Measurements from ENCODE around the gene GCH1.
A peak's percentile ranks its signal among the peaks of the same experiment; 100 is the strongest.
"Not testable (repeated sequence)": the region's sequence is repeated elsewhere in the genome, so short reads cannot be mapped to it uniquely, and the experiment has no call there.

Gene GCH1

GRCh38 chr14:54902521-54903420 lies at the start of gene GCH1:
Gene GCH1, minus strand, starts transcription at chr14:54902826. Its CDS starts 163 bp downstream, at chr14:54902663.
- peak; percentile 90 to 95 (median 93) for DNase-seq

DNA sequence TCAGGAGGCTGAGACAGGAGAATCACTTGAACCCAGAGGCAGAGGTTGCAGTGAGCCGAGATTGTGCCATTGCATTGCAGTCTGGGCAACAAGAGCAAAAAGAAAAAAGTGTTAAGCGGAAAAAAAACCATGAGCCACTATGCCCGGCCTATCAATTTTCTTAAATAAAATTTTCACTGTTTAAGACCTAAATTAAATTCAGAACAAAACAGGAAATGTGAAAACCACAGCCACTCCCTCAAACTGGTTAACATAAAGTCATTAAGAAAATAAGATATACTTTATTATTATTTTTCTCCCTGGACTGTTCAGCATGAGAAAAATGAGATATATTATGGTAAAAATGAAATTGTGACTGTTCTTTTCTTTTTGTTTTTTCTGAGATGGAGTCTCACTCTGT lies 44.6 kb upstream of the GCH1 start:
- no peak for DNase-seq

- no peak for DNase-seq
Measured at GRCh38 chr14:54946500-54946899, 43.9 kb upstream of the GCH1 start.

DNA sequence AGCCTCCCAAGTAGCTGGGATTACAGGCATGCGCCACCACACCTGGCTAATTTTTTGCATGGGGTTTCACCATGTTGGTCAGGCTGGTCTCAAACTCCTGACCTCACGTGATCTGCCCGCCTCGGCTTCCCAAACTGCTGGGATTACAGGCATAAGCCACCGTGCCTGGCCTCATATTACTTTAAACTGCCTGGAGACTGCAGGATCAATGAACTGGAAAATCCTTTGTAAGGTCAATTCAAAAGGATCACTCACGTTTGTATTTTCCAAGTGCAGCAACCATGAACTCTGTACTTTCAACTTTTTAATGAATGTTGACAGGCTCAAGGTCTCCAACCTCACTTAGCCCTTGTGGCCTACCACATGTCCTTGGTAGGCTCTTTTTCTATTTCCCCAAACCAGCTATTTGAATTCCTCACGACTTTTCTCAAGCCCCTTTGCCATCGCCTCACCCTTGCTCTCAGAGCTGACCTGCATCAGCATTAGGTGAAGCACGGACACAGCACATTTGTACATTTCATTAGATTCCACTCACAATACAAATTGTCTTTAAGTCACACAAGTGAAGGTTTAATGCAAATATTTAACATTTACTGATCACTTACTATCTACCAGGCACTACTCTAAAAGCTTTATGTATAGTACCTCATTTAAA lies 42.2 kb upstream of the GCH1 start:
- no peak for DNase-seq

GRCh38 chr14:54942913-54943312 lies 40.3 kb upstream of the GCH1 start:
- DNase-seq, result peak; percentile 24 to 31 (median 26)

DNA sequence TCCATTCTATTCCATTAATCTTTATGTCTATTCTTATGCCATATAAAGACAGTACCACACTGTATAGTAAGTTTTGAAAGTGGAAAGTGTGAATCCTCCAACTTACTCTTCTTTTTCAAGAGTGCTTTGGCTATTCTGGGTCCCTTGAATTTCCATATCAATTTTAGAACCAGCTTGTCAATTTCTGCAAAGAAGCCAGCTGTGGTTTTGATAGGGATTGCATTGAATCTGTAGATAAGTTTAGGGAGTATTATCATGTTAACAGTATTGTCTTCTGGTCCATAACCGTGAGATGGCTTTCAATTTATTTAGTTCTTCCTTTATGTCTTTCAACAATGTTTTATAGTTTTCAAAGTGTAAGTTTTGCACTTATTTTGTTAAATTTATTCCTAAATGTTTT lies 34.2 kb upstream of the GCH1 start:
- DNase-seq, result no peak

DNA sequence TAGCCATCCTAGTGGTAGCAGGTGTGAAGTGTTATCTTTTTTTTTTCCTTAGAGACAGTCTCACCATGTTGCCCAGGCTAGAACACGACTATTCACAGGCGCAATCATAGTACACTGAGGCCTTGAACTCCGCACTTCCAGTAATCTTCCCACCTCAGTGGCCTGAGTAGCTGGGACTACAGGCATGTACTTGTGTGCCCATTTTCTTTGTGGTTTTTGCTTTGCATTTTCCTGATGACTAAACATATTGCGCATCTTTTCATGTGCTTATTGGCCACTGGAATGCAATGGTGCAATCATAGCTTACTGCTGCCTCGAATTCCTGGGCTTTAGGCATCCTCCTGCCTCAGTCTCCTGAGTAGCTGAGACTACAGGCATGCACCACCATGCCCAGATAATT lies 33.3 kb upstream of the GCH1 start:
- DNase-seq, result no peak

- no peak for DNase-seq
Measured at GRCh38 chr14:54935100-54935499, 32.5 kb upstream of the GCH1 start.

- DNase-seq, result no peak
Measured at GRCh38 chr14:54933006-54933405, 30.4 kb upstream of the GCH1 start.

DNA sequence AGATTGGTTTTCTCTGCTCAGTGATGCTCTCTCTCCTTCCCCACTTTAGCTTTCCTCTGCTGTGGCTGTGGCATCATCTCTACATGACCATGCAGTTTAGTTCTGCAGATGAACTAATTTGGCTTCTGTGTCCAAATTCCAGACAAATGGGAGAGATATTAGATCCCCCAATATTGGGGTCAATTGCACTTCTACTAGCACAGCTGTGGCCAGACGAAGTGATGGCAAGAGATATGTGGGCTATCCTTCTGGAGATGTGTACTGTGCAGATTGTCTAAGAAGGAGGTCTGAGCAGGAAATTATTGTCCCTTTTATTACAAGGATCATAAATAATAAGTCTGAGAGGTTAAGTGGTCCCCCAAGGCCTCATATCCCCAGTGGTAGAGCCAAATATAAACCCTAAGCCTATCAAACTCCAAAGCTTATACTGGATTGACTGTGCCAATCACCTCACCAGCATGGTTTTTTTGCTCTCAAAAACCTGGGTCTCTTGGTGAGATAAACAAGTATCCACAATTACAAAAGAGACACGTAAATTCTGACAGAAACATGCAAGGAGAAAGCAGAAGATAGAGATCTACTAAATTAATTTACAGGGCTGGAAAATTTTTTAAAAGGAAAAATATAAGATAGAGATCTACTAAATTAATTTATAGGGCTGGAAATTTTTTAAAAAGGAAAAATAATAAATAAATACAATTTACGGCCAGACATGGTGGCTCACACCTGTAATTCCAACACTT lies 29.1 kb upstream of the GCH1 start:
- no peak for DNase-seq

DNA sequence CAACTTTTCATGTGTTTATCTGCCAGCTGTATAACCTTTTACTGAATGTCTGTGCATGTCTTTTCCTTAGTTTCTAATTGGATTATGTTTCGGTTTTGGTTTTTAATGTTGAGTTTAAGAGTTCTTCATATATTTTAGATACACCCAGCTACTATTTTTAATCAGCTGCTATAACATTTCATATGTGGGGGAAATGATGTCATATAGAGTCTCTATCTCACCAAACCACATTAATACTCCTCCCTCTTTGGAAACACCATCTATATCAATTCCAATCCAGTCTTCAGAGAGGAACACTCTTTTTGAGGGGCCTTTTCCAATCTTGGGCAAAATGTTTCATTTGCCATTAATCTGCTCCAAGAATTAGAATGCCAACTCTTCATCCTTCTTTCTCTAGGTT lies 28.5 kb upstream of the GCH1 start:
- no peak for DNase-seq

GRCh38 chr14:54929556-54929955 lies 26.9 kb upstream of the GCH1 start:
- no peak for DNase-seq

DNA sequence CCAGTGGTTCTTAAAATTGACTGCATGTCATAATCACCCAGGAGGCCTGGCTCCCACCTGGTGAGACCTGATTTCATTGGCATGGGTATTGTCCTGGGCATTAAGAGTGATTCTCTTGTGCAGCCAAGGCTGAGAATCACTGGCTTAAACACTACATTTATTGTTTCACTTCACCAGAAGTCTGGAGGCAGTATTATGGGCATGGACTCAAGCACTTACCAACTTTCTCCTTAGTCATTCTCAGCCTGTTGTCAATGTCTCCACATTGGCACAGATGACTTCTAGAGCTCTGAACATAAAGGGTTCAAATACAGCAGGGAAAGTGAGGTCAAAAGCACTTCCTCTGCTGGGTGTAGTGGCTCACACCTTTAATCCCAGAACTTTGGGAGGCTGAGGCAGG lies 25.6 kb upstream of the GCH1 start:
- no peak for DNase-seq

DNA sequence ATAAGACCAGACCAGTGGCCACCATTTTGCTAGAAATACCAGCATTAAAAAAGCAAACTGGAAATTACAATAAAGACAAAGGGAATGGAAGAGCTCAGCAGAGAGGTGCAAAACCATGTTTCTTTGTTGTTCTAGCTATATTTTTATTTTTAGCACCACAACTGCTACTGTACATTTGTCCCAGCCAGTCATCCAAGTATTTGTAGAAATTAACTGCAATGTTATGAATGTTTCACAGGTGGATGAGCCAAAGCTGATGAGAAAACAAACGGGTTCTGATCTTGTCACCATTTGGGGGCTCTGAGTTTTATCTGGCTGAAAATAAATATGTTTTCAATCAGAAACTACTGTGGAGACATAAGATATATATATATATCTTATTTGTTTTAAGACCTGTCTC lies 24.9 kb upstream of the GCH1 start:
- DNase-seq, result no peak

GRCh38 chr14:54926570-54926969 lies 23.9 kb upstream of the GCH1 start:
- DNase-seq, result not testable (repeated sequence)

DNA sequence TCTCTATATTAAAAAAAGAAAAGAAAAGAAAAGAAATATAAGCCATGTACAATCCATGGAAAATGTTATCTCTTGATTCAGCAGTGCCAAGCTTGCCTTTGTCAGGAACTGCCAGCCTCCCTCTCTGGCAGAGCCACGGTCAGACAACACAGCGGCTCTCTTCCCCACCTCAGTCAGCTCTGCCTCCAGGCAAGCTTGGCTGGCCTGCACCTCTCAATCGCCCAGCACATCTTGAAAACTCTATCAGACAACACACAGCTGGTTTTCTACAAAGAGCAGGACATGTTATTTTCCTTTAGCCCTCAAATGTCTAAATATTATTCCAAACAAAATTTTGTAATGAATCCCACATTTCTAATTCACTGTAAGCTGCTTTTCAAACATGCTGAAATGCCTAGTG lies 20.0 kb upstream of the GCH1 start:
- no peak for DNase-seq

GRCh38 chr14:54920052-54920451 lies 17.4 kb upstream of the GCH1 start:
- no peak for DNase-seq

- no peak for DNase-seq
Measured at GRCh38 chr14:54919330-54919729, 16.7 kb upstream of the GCH1 start.

GRCh38 chr14:54918427-54918826 lies 15.8 kb upstream of the GCH1 start:
- no peak for DNase-seq

- DNase-seq, result no peak
Measured at GRCh38 chr14:54916101-54916500, 13.5 kb upstream of the GCH1 start.

- no peak for DNase-seq
Measured at GRCh38 chr14:54909817-54910558, 7.4 kb upstream of the GCH1 start.

DNA sequence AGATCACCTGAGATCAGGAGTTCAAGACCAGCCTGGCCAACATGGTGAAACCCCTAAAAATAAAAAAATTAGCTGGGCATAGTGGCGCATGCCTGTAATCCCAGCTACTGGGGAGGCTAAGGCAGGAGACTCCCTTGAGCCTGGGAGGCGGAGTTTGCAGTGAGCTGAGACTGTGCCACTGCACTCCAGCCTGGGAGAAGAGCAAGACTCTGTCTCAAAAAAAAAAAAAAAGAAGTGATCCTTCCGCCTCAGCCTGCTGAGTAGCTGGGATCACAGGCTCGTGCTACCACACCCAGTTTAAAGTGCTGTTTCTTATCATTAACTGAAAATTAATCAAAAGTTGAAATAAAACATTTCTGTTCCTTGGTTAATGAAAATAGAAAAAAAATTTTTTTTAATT lies 6.3 kb upstream of the GCH1 start:
- DNase-seq, result peak in 2 of 3 donors; percentile 49 to 54

DNA sequence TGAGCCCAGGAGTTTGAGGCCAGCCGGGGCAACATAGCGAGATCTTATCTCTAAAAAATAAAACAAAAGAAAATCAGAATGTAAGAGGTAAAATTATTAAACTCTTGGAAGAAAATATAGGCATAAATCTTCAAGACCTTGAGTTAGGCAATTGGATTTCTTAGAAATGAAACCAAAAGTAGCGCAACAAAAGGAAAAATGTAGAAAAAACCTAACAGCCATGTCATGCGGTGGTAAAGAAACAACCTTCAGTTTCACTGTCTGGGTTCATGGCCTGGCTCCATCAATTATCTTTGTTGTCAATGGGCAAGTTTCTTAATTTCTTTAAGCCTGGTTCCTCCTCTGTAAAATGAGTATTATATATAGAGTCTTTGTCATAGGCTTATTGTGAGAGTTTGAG lies 5.6 kb upstream of the GCH1 start:
- peak; percentile 60 to 78 (median 61) for DNase-seq
